GM23338 (cell line): ENCODE measurements around the gene ELFN1.

ENCODE experiments used
- CREB1 ChIP-seq: fragments of 250-450 bp; sonication (Bioruptor Pico); IDR thresholded peaks from 2 replicates; pipeline ENCODE4 v1.5.0; 2020; ENCODE audit warnings: low read depth, mild to moderate bottlenecking, moderate library complexity
- CTCF ChIP-seq, 2 experiments: fragments of 200-600 bp in 1 of 2; sonication (generic) in 1 of 2; conservative IDR thresholded peaks; 2 replicates each; pipeline versions ENCODE4 v1.5.1 to v1.6.1; 2016 to 2017; ENCODE audit warnings: antibody characterized with exemption in 2 of 2, low read depth in 2 of 2, mild to moderate bottlenecking in 2 of 2, moderate library complexity in 1 of 2
- ETS1 ChIP-seq: IDR thresholded peaks from 2 replicates; pipeline ENCODE4 v1.6.1; 2016; ENCODE audit warnings: antibody characterized with exemption
- EZH2 ChIP-seq: fragments of 200-600 bp; sonication (generic); IDR thresholded peaks from one replicate; pipeline ENCODE4 v1.8.0; 2017; ENCODE audit warnings: antibody characterized with exemption, mild to moderate bottlenecking, low read depth; ENCODE audit not compliant: unreplicated experiment
- EZH2phosphoT487 ChIP-seq: fragments of 200-600 bp; sonication (generic); IDR thresholded peaks from one replicate; pipeline ENCODE4 v1.8.1; 2018; ENCODE audit warnings: antibody characterized with exemption; ENCODE audit not compliant: unreplicated experiment
- JUNB ChIP-seq: IDR thresholded peaks from one replicate; pipeline ENCODE4 v1.6.1; 2016; ENCODE audit warnings: antibody characterized with exemption; ENCODE audit not compliant: unreplicated experiment
- NANOG ChIP-seq: IDR thresholded peaks from 2 replicates; pipeline ENCODE4 v1.6.1; 2016; ENCODE audit warnings: antibody characterized with exemption, borderline replicate concordance
- POLR2AphosphoS5 ChIP-seq: IDR thresholded peaks from 2 replicates; pipeline ENCODE4 v1.6.1; 2016; ENCODE audit warnings: antibody characterized with exemption, low read depth
- REST ChIP-seq: IDR thresholded peaks from one replicate; pipeline ENCODE4 v1.6.1; 2018; ENCODE audit warnings: antibody characterized with exemption; ENCODE audit not compliant: unreplicated experiment
- STAT1 ChIP-seq: IDR thresholded peaks from one replicate; pipeline ENCODE4 v1.6.1; 2016; ENCODE audit warnings: antibody characterized with exemption; ENCODE audit not compliant: unreplicated experiment
- ZNF114 ChIP-seq: fragments of 250-450 bp; sonication (Bioruptor Pico); IDR thresholded peaks from 2 replicates; pipeline ENCODE4 v1.5.0; 2020; ENCODE audit warnings: mild to moderate bottlenecking, moderate library complexity
- ZNF331 ChIP-seq: fragments of 250-450 bp; sonication (Bioruptor Pico); IDR thresholded peaks from 2 replicates; pipeline ENCODE4 v1.5.0; 2020; ENCODE audit warnings: low read depth, mild to moderate bottlenecking, moderate library complexity

- TF ChIP-seq ZNF331 (CRISPR knock-in tag) (no peak), REST (no peak), CTCF (conservative IDR thresholded peaks at IDR 0.05; ENCODE audit: low read depth in 2 of 2) (no peak), EZH2 (no peak), POLR2AphosphoS5 (no peak), JUNB (no peak), STAT1 (no peak), EZH2phosphoT487 (no peak), ZNF114 (CRISPR knock-in tag) (no peak), CREB1 (CRISPR knock-in tag) (no peak), ETS1 (no peak), NANOG (no peak)
Measured at GRCh38 chr7:1632506-1632905, 37.6 kb upstream of the ELFN1 start.
